ENCODE data around the gene SLC44A3.

DNA sequence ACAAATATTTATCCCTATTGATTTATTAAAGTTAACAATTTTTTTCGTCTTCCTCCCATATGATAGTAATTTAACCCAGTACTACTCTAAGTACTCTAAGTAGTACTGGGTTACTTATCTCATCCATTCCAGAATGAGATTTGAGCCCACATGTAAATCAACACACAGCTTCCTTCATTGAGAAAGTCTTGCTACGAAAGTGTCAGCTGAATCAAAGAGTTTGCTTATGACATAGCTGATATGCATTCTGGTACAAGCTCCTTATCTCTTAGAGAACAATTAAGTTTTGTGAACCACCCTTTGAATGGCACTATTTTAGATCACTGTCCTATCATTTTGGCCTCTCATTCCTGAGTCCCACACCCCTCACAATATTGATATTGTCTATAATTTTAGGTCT, 2.4 kb upstream of the SLC44A3 start:
- TF ChIP-seq, protein P1, sequence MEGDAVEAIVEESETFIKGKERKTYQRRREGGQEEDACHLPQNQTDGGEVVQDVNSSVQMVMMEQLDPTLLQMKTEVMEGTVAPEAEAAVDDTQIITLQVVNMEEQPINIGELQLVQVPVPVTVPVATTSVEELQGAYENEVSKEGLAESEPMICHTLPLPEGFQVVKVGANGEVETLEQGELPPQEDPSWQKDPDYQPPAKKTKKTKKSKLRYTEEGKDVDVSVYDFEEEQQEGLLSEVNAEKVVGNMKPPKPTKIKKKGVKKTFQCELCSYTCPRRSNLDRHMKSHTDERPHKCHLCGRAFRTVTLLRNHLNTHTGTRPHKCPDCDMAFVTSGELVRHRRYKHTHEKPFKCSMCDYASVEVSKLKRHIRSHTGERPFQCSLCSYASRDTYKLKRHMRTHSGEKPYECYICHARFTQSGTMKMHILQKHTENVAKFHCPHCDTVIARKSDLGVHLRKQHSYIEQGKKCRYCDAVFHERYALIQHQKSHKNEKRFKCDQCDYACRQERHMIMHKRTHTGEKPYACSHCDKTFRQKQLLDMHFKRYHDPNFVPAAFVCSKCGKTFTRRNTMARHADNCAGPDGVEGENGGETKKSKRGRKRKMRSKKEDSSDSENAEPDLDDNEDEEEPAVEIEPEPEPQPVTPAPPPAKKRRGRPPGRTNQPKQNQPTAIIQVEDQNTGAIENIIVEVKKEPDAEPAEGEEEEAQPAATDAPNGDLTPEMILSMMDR (IDR thresholded peaks at IDR 0.05), result no peak
- TF ChIP-seq EP300 (IDR thresholded peaks at IDR 0.05) (no peak), POLR2AphosphoS5 (IDR thresholded peaks at IDR 0.05) (no peak), POLR2A (IDR thresholded peaks at IDR 0.05; ENCODE audit: low read depth) (no peak)
